NCI-H1048 (cell line): Measurements from ENCODE around the gene MAST2.
"Not testable (repeated sequence)": the region's sequence is repeated elsewhere in the genome, so short reads cannot be mapped to it uniquely, and the experiment has no call there.

Source experiments
- DNase-seq: peaks from one replicate; lab custom pipeline; 2025; lab: John Stamatoyannopoulos, UW

MAST2 gene

GRCh38 chr1:45803299-45803780 lies at the start of gene MAST2:
Gene MAST2, plus strand, starts transcription at chr1:45803612. Its CDS starts 284 bp downstream, at chr1:45803896.
- peak; percentile 75 for DNase-seq

GRCh38 chr1:45755697-45756096 lies 47.7 kb upstream of the MAST2 start:
- no peak for DNase-seq

GRCh38 chr1:45762291-45762690 lies 41.1 kb upstream of the MAST2 start:
- no peak for DNase-seq

- DNase-seq, result no peak
Measured at GRCh38 chr1:45765999-45766792, 37.2 kb upstream of the MAST2 start.

GRCh38 chr1:45767035-45767434 lies 36.4 kb upstream of the MAST2 start:
- DNase-seq, result no peak

- no peak for DNase-seq
Measured at GRCh38 chr1:45769261-45769932, 34.0 kb upstream of the MAST2 start.

GRCh38 chr1:45772971-45773370 lies 30.4 kb upstream of the MAST2 start:
- no peak for DNase-seq

GRCh38 chr1:45775794-45776193 lies 27.6 kb upstream of the MAST2 start:
- DNase-seq, result no peak

GRCh38 chr1:45785583-45785982 lies 17.8 kb upstream of the MAST2 start:
- DNase-seq, result no peak

GRCh38 chr1:45787905-45788304 lies 15.5 kb upstream of the MAST2 start:
- no peak for DNase-seq

- no peak for DNase-seq
Measured at GRCh38 chr1:45789601-45790000, 13.8 kb upstream of the MAST2 start.

- no peak for DNase-seq
Measured at GRCh38 chr1:45792744-45793143, 10.7 kb upstream of the MAST2 start.

- no peak for DNase-seq
Measured at GRCh38 chr1:45793942-45794604, 9.3 kb upstream of the MAST2 start.

GRCh38 chr1:45796381-45796780 lies 7.0 kb upstream of the MAST2 start:
- no peak for DNase-seq

GRCh38 chr1:45796946-45797345 lies 6.5 kb upstream of the MAST2 start:
- no peak for DNase-seq

GRCh38 chr1:45800899-45801298 lies 2.5 kb upstream of the MAST2 start:
- no peak for DNase-seq

- DNase-seq, result no peak
Measured at GRCh38 chr1:45802343-45803298, 791 bp upstream of the MAST2 start.

- DNase-seq, result not testable (repeated sequence)
Measured at GRCh38 chr1:45803781-45804668, 613 bp downstream of the MAST2 start.

GRCh38 chr1:45804669-45804969 lies 1.2 kb downstream of the MAST2 start:
- DNase-seq, result no peak

GRCh38 chr1:45806129-45806528 lies 2.7 kb downstream of the MAST2 start:
- DNase-seq, result no peak

- DNase-seq, result no peak
Measured at GRCh38 chr1:45809761-45810160, 6.3 kb downstream of the MAST2 start.
